Measurements from ENCODE around the gene SURF2. TPM values are rescaled to one million over a fixed set of nuclear protein-coding genes. Genes with fewer than 3 reads are reported as not detected.

The SURF2 gene
- total RNA-seq, 6 experiments from 2014 or later: 6.3 to 16.9 (median 8.2) TPM

DNA sequence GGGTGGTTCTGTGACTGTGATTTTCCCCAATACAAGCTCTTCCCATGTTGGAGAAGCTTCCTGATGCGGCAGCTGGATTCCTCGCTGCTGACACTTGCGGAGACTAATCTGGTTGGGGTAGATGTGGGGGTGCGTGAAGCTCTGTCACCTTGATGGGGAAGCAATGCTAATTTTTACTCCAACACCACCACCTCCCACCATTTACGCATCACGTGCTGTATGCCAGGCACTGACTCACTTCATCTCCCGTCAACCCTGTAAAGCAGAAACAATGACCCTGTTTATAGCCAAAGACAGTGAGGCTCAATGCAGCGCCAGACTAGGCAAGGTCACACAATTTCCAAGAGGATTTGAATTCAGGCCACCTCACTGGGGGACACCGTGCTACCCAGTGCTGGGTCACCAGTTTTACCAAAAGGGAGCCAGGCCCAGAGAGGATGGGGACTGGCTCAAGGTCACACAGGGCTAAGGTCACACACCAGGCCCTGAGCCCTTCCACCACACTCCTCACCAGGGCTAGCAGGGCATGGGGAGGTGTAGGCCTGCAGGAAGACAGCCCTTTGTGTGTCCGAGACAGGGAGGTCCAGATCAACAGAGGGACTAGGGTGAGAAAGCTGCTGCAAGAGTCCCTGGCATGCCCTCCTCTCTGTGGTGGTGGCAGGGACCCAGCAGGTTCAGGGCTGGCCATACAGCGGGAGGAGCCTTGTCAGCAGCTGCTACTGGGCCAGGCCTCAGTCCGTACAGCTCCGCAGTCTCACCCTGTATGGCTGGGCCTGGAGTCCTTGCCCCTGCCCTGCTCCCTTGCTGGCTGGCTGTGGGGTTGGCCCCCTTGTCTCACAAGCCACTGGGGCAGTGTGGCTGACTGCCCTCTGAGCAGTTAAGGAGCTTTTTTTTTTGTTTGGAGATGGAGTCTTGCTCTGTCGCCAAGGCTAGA is 23.1 kb downstream of the SURF2 start:
- intact Hi-C loops (cut with DNase I): loop anchor here in 1 of 2 donors (10.0 kb wide), 1 partner anchor 45 kb away; the partner anchor contains the start of gene SURF6
- H3K9me3 ChIP-seq: no peaks in the 10 kb centered on the region
- 95% methylated on average over 5 of the region's 14 CpGs for WGBS (ENCODE audit: insufficient coverage, low coverage, low lambda C conversion rate, missing lambda C conversion rate)
- no peaks in the 10 kb centered on the region for H3K27me3 ChIP-seq
- peaks cover 0 to 7% (median under 1%) of the 10 kb centered on the region in 4 donors for H3K4me1 ChIP-seq
- DNase-seq: no peak
- no peak overlapping the region for H3K4me3 ChIP-seq
- H3K36me3 ChIP-seq: no peaks in the 10 kb centered on the region
- H3K27ac ChIP-seq: no peak overlapping the region
- no peak for ATAC-seq
- TF ChIP-seq, protein P1, sequence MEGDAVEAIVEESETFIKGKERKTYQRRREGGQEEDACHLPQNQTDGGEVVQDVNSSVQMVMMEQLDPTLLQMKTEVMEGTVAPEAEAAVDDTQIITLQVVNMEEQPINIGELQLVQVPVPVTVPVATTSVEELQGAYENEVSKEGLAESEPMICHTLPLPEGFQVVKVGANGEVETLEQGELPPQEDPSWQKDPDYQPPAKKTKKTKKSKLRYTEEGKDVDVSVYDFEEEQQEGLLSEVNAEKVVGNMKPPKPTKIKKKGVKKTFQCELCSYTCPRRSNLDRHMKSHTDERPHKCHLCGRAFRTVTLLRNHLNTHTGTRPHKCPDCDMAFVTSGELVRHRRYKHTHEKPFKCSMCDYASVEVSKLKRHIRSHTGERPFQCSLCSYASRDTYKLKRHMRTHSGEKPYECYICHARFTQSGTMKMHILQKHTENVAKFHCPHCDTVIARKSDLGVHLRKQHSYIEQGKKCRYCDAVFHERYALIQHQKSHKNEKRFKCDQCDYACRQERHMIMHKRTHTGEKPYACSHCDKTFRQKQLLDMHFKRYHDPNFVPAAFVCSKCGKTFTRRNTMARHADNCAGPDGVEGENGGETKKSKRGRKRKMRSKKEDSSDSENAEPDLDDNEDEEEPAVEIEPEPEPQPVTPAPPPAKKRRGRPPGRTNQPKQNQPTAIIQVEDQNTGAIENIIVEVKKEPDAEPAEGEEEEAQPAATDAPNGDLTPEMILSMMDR (IDR thresholded peaks at IDR 0.05): no peak
- TF ChIP-seq POLR2A (IDR thresholded peaks at IDR 0.05): no peak

DNA sequence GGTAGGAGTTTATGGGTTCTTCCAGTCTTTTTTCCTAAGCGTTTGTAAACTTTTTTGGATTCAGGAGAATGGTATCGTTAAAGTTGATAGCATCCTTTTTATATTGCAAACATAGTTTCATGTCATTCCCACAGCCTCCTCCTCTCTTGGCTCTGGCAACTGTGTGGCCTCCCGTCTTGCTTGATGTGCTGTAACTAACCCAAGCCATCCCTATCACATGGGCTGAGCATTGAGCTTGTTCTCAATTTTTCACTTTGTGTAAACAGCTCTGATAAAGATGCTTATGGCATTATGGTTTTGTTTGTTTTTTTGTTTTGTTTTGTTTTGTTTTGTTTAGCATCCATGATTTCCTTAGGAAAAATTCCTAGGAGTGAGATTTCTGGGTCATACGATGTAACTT is 24.4 kb downstream of the SURF2 start:
- no peaks in the 10 kb centered on the region for H3K36me3 ChIP-seq
- no peak overlapping the region for H3K4me3 ChIP-seq
- H3K4me1 ChIP-seq: peaks cover 0 to 6% (median 0%) of the 10 kb centered on the region in 4 donors
- intact Hi-C loops (cut with DNase I): loop anchor here in 1 of 2 donors (10.0 kb wide), 1 partner anchor 46 kb away; the partner anchor contains the start of gene SURF6
- H3K9me3 ChIP-seq: no peaks in the 10 kb centered on the region
- ATAC-seq: no peak
- WGBS (ENCODE audit: insufficient coverage, low coverage, low lambda C conversion rate, missing lambda C conversion rate): 88% methylated on average over 3 of the region's 4 CpGs
- no peak overlapping the region for H3K27ac ChIP-seq
- no peak for DNase-seq
- no peak for TF ChIP-seq POLR2A (IDR thresholded peaks at IDR 0.05)
- TF ChIP-seq, protein P1 (IDR thresholded peaks at IDR 0.05): no peak
- H3K27me3 ChIP-seq: no peaks in the 10 kb centered on the region

DNA sequence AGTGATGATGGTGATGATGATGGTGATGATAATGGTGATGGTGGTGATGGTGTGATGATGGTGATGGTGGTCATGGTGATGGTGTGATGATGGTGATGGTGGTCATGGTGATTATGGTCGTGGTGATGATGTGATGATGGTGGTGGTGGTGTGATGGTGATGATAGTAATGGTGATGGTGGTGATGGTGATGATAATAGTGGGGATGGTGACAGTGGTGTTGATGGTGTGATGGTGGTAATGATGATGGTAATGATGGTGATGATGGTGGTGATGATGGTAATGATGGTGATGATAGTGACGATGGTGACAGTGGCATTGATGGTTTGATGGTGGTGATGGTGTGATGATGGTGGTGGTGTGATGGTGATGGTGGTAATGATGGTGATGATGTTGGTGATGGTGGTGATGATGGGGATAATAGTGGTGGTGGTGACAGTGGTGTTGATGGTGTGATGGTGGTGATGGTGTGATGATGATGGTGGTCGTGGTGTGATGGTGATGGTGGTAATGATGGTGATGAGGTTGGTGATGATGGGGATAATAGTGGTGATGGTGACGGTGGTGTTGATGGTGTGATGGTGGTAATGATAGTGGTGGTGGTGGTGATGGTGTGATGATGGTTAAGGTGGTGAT is 26.3 kb downstream of the SURF2 start:
- 79% methylated on average over 4 of the region's 4 CpGs for WGBS (ENCODE audit: insufficient coverage, low coverage, low lambda C conversion rate, missing lambda C conversion rate)
- Histone ChIP-seq H3K4me3 (no peak overlapping the region), H3K27me3 (no peaks in the 10 kb centered on the region), H3K4me1 (no peaks in the 10 kb centered on the region), H3K9me3 (no peaks in the 10 kb centered on the region), H3K36me3 (no peaks in the 10 kb centered on the region), H3K27ac (no peak overlapping the region)
- DNase-seq (no peak), ATAC-seq (no peak)
- intact Hi-C loops (cut with DNase I): loop anchor here in 1 of 2 donors (10.0 kb wide), 1 partner anchor 48 kb away; the partner anchor contains the start of gene SURF6
- TF ChIP-seq, protein P1 (IDR thresholded peaks at IDR 0.05): no peak
- no peak for TF ChIP-seq POLR2A (IDR thresholded peaks at IDR 0.05)

DNA sequence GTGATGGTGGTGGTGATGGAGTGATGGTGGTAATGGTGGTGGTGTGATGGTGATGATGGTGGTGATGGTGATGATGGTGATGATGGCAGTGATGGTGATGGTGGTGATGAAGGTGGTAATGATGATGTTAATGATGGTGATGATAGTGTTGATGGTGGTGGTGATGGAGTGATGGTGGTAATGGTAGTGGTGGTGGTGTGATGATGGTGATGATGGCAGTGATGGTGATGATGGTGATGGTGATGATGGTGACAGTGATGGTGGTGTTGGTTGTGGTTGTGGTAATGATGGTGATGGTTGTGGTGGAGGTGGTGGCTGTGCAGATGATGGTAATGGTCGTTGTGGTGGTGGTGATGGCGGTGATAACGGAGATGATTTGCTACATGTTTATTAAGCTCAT is 27.1 kb downstream of the SURF2 start:
- Histone ChIP-seq H3K4me3 (no peak overlapping the region), H3K27ac (no peak overlapping the region), H3K36me3 (no peaks in the 10 kb centered on the region), H3K9me3 (no peaks in the 10 kb centered on the region), H3K27me3 (no peaks in the 10 kb centered on the region), H3K4me1 (no peaks in the 10 kb centered on the region)
- intact Hi-C loops (cut with DNase I): loop anchor here in 1 of 2 donors (10.0 kb wide), 1 partner anchor 49 kb away; the partner anchor contains the start of gene SURF6
- ATAC-seq (no peak), DNase-seq (no peak)
- 100% methylated on average over 2 of the region's 3 CpGs for WGBS (ENCODE audit: insufficient coverage, low coverage, low lambda C conversion rate, missing lambda C conversion rate)
- TF ChIP-seq, protein P1 (IDR thresholded peaks at IDR 0.05): no peak
- TF ChIP-seq POLR2A (IDR thresholded peaks at IDR 0.05): no peak

All from right lobe of liver (tissue), 6 donors.